ENCODE measurements around the gene PDK2. TPM values are rescaled to one million over a fixed set of nuclear protein-coding genes. Genes with fewer than 3 reads are reported as not detected.

PDK2 gene
- total RNA-seq, 4 donors from 2014 or later = 31.6 to 70.6 (median 58.1) TPM

GRCh38 chr17:50113624-50114320, 18.6 kb downstream of the PDK2 start:
- Histone ChIP-seq H3K4me1 (peaks cover 4 to 71% (median 23%) of the 10 kb centered on the region in 3 donors), H3K4me3 (no peak overlapping the region), H3K9me3 (no peaks in the 10 kb centered on the region), H3K27me3 (peaks cover 6% of the 10 kb centered on the region), H3K27ac (peak overlapping the region in 3 of 4 donors; percentile 23 to 83 (median 83)), H3K36me3 (peaks cover 0 to 26% of the 10 kb centered on the region in 2 donors)
- 90% methylated on average over 2 of the region's 7 CpGs; no CpG with 5 or more reads in 1 of the 2 donors for WGBS, 2 donors (ENCODE audit: low coverage in 1 of 2)
- TF ChIP-seq POLR2AphosphoS5 (IDR thresholded peaks at IDR 0.05) (peak; percentile 3), EP300 (IDR thresholded peaks at IDR 0.05) (no peak)
- ATAC-seq = no peak

GRCh38 chr17:50114401-50114800, 19.2 kb downstream of the PDK2 start:
- H3K4me1 ChIP-seq = peaks cover 4 to 71% (median 23%) of the 10 kb centered on the region in 3 donors
- TF ChIP-seq POLR2AphosphoS5 (IDR thresholded peaks at IDR 0.05) (no peak), POLR2A (IDR thresholded peaks at IDR 0.05) (no peak), CTCF (IDR thresholded peaks at IDR 0.05) (no peak), EP300 (IDR thresholded peaks at IDR 0.05) (no peak)
- no CpG with 5 or more reads among the region's 4 CpGs for whole genome bisulfite sequencing, 2 donors (ENCODE audit: low coverage in 1 of 2)
- H3K9me3 ChIP-seq = no peaks in the 10 kb centered on the region
- H3K36me3 ChIP-seq = peaks cover 0 to 20% of the 10 kb centered on the region in 2 donors
- ATAC-seq = no peak
- H3K27ac ChIP-seq = no peak overlapping the region
- peaks cover 6% of the 10 kb centered on the region for H3K27me3 ChIP-seq
- H3K4me3 ChIP-seq = no peak overlapping the region

GRCh38 chr17:50114849-50115357, 19.8 kb downstream of the PDK2 start:
- peaks cover 6% of the 10 kb centered on the region for H3K27me3 ChIP-seq
- H3K4me3 ChIP-seq = no peak overlapping the region
- TF ChIP-seq POLR2A (IDR thresholded peaks at IDR 0.05) (no peak), POLR2AphosphoS5 (IDR thresholded peaks at IDR 0.05) (no peak), CTCF (IDR thresholded peaks at IDR 0.05) (peak in 3 of 4 experiments; percentile 43 to 58 (median 45))
- no peak for ATAC-seq
- H3K27ac ChIP-seq = no peak overlapping the region
- no peaks in the 10 kb centered on the region for H3K9me3 ChIP-seq
- WGBS, 2 donors (ENCODE audit: low coverage in 1 of 2) = 0 to 21% methylated on average over 4 to 6 of the region's 6 CpGs
- H3K36me3 ChIP-seq = peaks cover 0 to 15% of the 10 kb centered on the region in 2 donors
- H3K4me1 ChIP-seq = peaks cover 4 to 71% (median 23%) of the 10 kb centered on the region in 3 donors

- H3K27ac ChIP-seq = no peak overlapping the region
- no peak for ATAC-seq
- WGBS, 2 donors (ENCODE audit: low coverage in 1 of 2) = no CpG with 5 or more reads among the region's 17 CpGs
Measured at GRCh38 chr17:50115756-50116155, 20.6 kb downstream of the PDK2 start.

GRCh38 chr17:50117202-50118051, 22.3 kb downstream of the PDK2 start:
- Histone ChIP-seq H3K27ac (peak overlapping the region in 3 of 4 donors; percentile 45 to 68 (median 67)), H3K4me1 (peaks cover 2 to 52% (median 12%) of the 10 kb centered on the region in 3 donors), H3K9me3 (no peaks in the 10 kb centered on the region), H3K36me3 (no peaks in the 10 kb centered on the region), H3K27me3 (peaks cover 6% of the 10 kb centered on the region), H3K4me3 (peak overlapping the region in 1 of 2 donors; percentile 37)
- TF ChIP-seq CTCF (IDR thresholded peaks at IDR 0.05) = peak in 3 of 4 experiments; percentile 86 to 90 (median 88)
- no peak for TF ChIP-seq EP300 (IDR thresholded peaks at IDR 0.05)
- TF ChIP-seq POLR2AphosphoS5 (IDR thresholded peaks at IDR 0.05) = no peak
- WGBS, 2 donors (ENCODE audit: low coverage in 1 of 2) = 30% methylated on average over 2 of the region's 64 CpGs; no CpG with 5 or more reads in 1 of the 2 donors
- ATAC-seq = peak; percentile 84

More at GRCh38 chr17:50115756-50116155, 20.6 kb downstream of the PDK2 start:
- Histone ChIP-seq H3K36me3 (peaks cover 0 to 7% of the 10 kb centered on the region in 2 donors), H3K4me1 (peaks cover 4 to 69% (median 23%) of the 10 kb centered on the region in 3 donors), H3K27me3 (peaks cover 6% of the 10 kb centered on the region), H3K9me3 (no peaks in the 10 kb centered on the region), H3K4me3 (no peak overlapping the region)
- TF ChIP-seq POLR2AphosphoS5 (IDR thresholded peaks at IDR 0.05) = no peak
